OCI-LY3 (cell line): ENCODE measurements around the gene NOP16.
A peak's percentile ranks its signal among the peaks of the same experiment; 100 is the strongest.

Experiments used
- H2AFZ ChIP-seq: fragments of 200-600, 300-600 bp; shearing (Covaris generic); 2 replicates; pipeline ENCODE4 v1.6.0; 2014; ENCODE audit warnings: antibody characterized with exemption, low read depth, low read length
- H3K27ac ChIP-seq: fragments of 200-600, 300-600 bp; sonication (generic); 2 replicates; pipeline ENCODE4 v1.5.1; 2014; ENCODE audit warnings: mild to moderate bottlenecking, low read length, moderate library complexity, mixed read lengths
- H3K27me3 ChIP-seq: fragments of 200-600, 300-600 bp; sonication (generic); 2 replicates; pipeline ENCODE4 v1.6.1; 2014; ENCODE audit warnings: low read depth, low read length, mixed read lengths
- H3K36me3 ChIP-seq: fragments of 200-600, 300-600 bp; sonication (generic); replicated peaks from 2 replicates; pipeline ENCODE3; 2014; ENCODE audit warnings: low read depth, low read length, mixed read lengths
- H3K4me1 ChIP-seq: fragments of 300-600, 200-600 bp; sonication (generic); 2 replicates; pipeline ENCODE4 v1.6.1; 2014; ENCODE audit warnings: low read length, mixed read lengths
- H3K4me2 ChIP-seq: fragments of 200-600, 300-600 bp; sonication (generic); 2 replicates; pipeline ENCODE4 v1.6.1; 2014; ENCODE audit warnings: low read length, mixed read lengths
- H3K4me3 ChIP-seq: fragments of 300-600, 200-600 bp; sonication (generic); 2 replicates; pipeline ENCODE4 v1.5.1; 2014; ENCODE audit warnings: antibody characterized with exemption, mild to moderate bottlenecking, low read length, moderate library complexity
- H3K79me2 ChIP-seq: fragments of 300-600, 200-600 bp; shearing (Covaris generic); 2 replicates; pipeline ENCODE4 v1.6.1; 2014; ENCODE audit warnings: mild to moderate bottlenecking, low read length, mixed read lengths
- H3K9ac ChIP-seq: fragments of 300-600, 200-600 bp; shearing (Covaris generic); 2 replicates; pipeline ENCODE4 v1.6.0; 2014; ENCODE audit warnings: mild to moderate bottlenecking, low read length, moderate library complexity
- H3K9me3 ChIP-seq: fragments of 200-600, 300-600 bp; shearing (Covaris generic); 2 replicates; pipeline ENCODE4 v1.6.1; 2014; ENCODE audit warnings: low read length, mixed read lengths; ENCODE audit not compliant: insufficient read depth
- H4K20me1 ChIP-seq: fragments of 200-600, 300-600 bp; sonication (generic); 2 replicates; pipeline ENCODE4 v1.6.1; 2016; ENCODE audit warnings: low read length, mixed read lengths; ENCODE audit not compliant: insufficient read depth
- CTCF ChIP-seq: fragments of 200-600, 300-600 bp; sonication (generic); IDR thresholded peaks from 2 replicates; pipeline ENCODE4 v1.5.1; 2014; ENCODE audit warnings: antibody characterized with exemption, low read length, low read depth
- EZH2phosphoT487 ChIP-seq: fragments of 200-600 bp; shearing (Covaris generic); IDR thresholded peaks from 2 replicates; pipeline ENCODE4 v1.6.1; 2018; ENCODE audit warnings: antibody characterized with exemption, mixed run types, low read depth

NOP16 gene

GRCh38 chr5:176388444-176389134 lies at the start of gene NOP16, which contains the start of gene HIGD2A:
TSS of gene NOP16 (minus strand) at chr5:176388598. CDS start at chr5:176388539, 59 bp downstream.
TSS of gene HIGD2A (plus strand) at chr5:176388751. CDS start at chr5:176388820, 69 bp downstream.
- Histone ChIP-seq H3K27me3 (no peaks in the 10 kb centered on the region), H3K9me3 (no peaks in the 10 kb centered on the region), H3K9ac (peak within 1 kb of the TSS; percentile 98), H2AFZ (peak within 1 kb of the TSS; percentile 94; the same call in 1 of the 2 replicates), H4K20me1 (no peaks in the 10 kb centered on the region), H3K4me3 (peak within 1 kb of the TSS; percentile 96), H3K79me2 (peaks cover 61% of the 10 kb centered on the region), H3K4me2 (peak within 1 kb of the TSS; percentile 96), H3K4me1 (peaks cover 11% of the 10 kb centered on the region), H3K27ac (peak within 1 kb of the TSS; percentile 92), H3K36me3 (peaks cover 51% of the 10 kb centered on the region)
- TF ChIP-seq EZH2phosphoT487: no peak

GRCh38 chr5:176436656-176437055 lies 48.3 kb upstream of the NOP16 start:
- peak overlapping the region; percentile 55 for H3K4me2 ChIP-seq
- peak overlapping the region; percentile 44; the same call in 1 of the 2 replicates for H3K4me3 ChIP-seq
- 0 out of 2 replicates have a peak overlapping the region, but pooled peaks have one; percentile 46 for H2AFZ ChIP-seq
- H3K79me2 ChIP-seq: no peaks in the 10 kb centered on the region
- TF ChIP-seq EZH2phosphoT487 (no peak), CTCF (no peak)
- H4K20me1 ChIP-seq: no peaks in the 10 kb centered on the region
- H3K9ac ChIP-seq: no peak overlapping the region
- no peaks in the 10 kb centered on the region for H3K27me3 ChIP-seq
- H3K4me1 ChIP-seq: peaks cover 5% of the 10 kb centered on the region
- H3K9me3 ChIP-seq: no peaks in the 10 kb centered on the region
- no peak overlapping the region for H3K27ac ChIP-seq
- no peaks in the 10 kb centered on the region for H3K36me3 ChIP-seq

- Histone ChIP-seq H3K9me3 (no peaks in the 10 kb centered on the region), H3K27me3 (no peaks in the 10 kb centered on the region), H3K4me3 (no peak overlapping the region)
Observed at GRCh38 chr5:176432707-176433106, 44.3 kb upstream of the NOP16 start.

GRCh38 chr5:176429972-176430371 lies 41.6 kb upstream of the NOP16 start:
- H3K4me1 ChIP-seq: no peaks in the 10 kb centered on the region
- H3K9ac ChIP-seq: no peak overlapping the region
- H3K27ac ChIP-seq: no peak overlapping the region
- no peaks in the 10 kb centered on the region for H3K36me3 ChIP-seq
- no peaks in the 10 kb centered on the region for H4K20me1 ChIP-seq
- no peaks in the 10 kb centered on the region for H3K79me2 ChIP-seq
- H3K4me2 ChIP-seq: no peak overlapping the region
- no peak overlapping the region for H3K4me3 ChIP-seq
- H2AFZ ChIP-seq: no peak overlapping the region
- TF ChIP-seq EZH2phosphoT487 (no peak), CTCF (no peak)
- 0 out of 2 replicates have a peak, but pooled peaks cover 3% of the 10 kb centered on the region for H3K9me3 ChIP-seq
- H3K27me3 ChIP-seq: no peaks in the 10 kb centered on the region

More at GRCh38 chr5:176432707-176433106, 44.3 kb upstream of the NOP16 start:
- H3K36me3 ChIP-seq: no peaks in the 10 kb centered on the region
- TF ChIP-seq EZH2phosphoT487: no peak
- TF ChIP-seq CTCF: no peak
- H3K27ac ChIP-seq: no peak overlapping the region
- H2AFZ ChIP-seq: no peak overlapping the region
- H3K4me2 ChIP-seq: no peak overlapping the region
- peaks cover 5% of the 10 kb centered on the region for H3K4me1 ChIP-seq
- no peaks in the 10 kb centered on the region for H4K20me1 ChIP-seq
- H3K9ac ChIP-seq: no peak overlapping the region
- H3K79me2 ChIP-seq: no peaks in the 10 kb centered on the region
